Stimulated activated naive CD8-positive, alpha-beta T cell treated with anti-CD3 and anti-CD28 coated beads, Interleukin-15, amount 100 ng/mL, for 72 hours (primary cell): ENCODE measurements around the gene RREB1.

Experiments used
- ATAC-seq: fragments of 150-1000 bp; cut with Tn5 transposase; 2 replicates; pipeline ENCODE4 v1.10.0; 2021; ENCODE audit warnings: mild to moderate bottlenecking, moderate library complexity
- DNase-seq, 2 donors: peaks; one replicate each; pipeline ENCODE4 v3.0.0; 2021 to 2022
- H3K27ac Mint-ChIP-seq, 2 donors: one replicate each; pipeline ENCODE4 v1.8.0; 2022; ENCODE audit warnings: mild to moderate bottlenecking in 2 of 2, mixed read lengths in 2 of 2, moderate library complexity in 2 of 2
- H3K27me3 Mint-ChIP-seq: one replicate; pipeline ENCODE4 v1.8.0; 2022; ENCODE audit warnings: mixed read lengths
- H3K4me1 Mint-ChIP-seq: one replicate; pipeline ENCODE4 v1.8.0; 2022; ENCODE audit warnings: mild to moderate bottlenecking, mixed read lengths
- H3K4me3 Mint-ChIP-seq, 2 donors: one replicate each; pipeline ENCODE4 v1.8.0; 2022; ENCODE audit warnings: mild to moderate bottlenecking in 2 of 2, mixed read lengths in 2 of 2, moderate library complexity in 1 of 2
- H3K9me3 Mint-ChIP-seq, 2 donors: one replicate each; pipeline ENCODE4 v1.8.0; 2022; ENCODE audit warnings: mixed read lengths in 2 of 2

RREB1 gene

GRCh38 chr6:7237653-7238188, 130.0 kb downstream of the RREB1 start:
- H3K4me1 Mint-ChIP-seq: peaks cover 62% of the 10 kb centered on the region
- H3K27ac Mint-ChIP-seq: no peak overlapping the region
- H3K27me3 Mint-ChIP-seq: no peaks in the 10 kb centered on the region
- no peak for DNase-seq
- H3K4me3 Mint-ChIP-seq: no peak overlapping the region
- no peak for ATAC-seq
- H3K9me3 Mint-ChIP-seq: no peaks in the 10 kb centered on the region

- Mint-ChIP-seq H3K9me3 (no peaks in the 10 kb centered on the region), H3K4me1 (peaks cover 67% of the 10 kb centered on the region)
Measured at GRCh38 chr6:7238526-7238899, 130.8 kb downstream of the RREB1 start.

GRCh38 chr6:7238900-7239589, 131.3 kb downstream of the RREB1 start:
- no peak overlapping the region for H3K4me3 Mint-ChIP-seq
- no peaks in the 10 kb centered on the region for H3K27me3 Mint-ChIP-seq
- peaks cover 66% of the 10 kb centered on the region for H3K4me1 Mint-ChIP-seq
- ATAC-seq: peak; percentile 86
- peak; percentile 61 to 76 for DNase-seq
- no peaks in the 10 kb centered on the region for H3K9me3 Mint-ChIP-seq
- peak overlapping the region in 1 of 2 donors; percentile 75 for H3K27ac Mint-ChIP-seq

More at GRCh38 chr6:7238526-7238899, 130.8 kb downstream of the RREB1 start:
- DNase-seq (no peak), ATAC-seq (no peak)
- no peak overlapping the region for H3K4me3 Mint-ChIP-seq
- no peaks in the 10 kb centered on the region for H3K27me3 Mint-ChIP-seq
- H3K27ac Mint-ChIP-seq: peak overlapping the region in 1 of 2 donors; percentile 75

GRCh38 chr6:7239590-7239948, 131.8 kb downstream of the RREB1 start:
- ATAC-seq (no peak), DNase-seq (no peak)
- H3K9me3 Mint-ChIP-seq: no peaks in the 10 kb centered on the region
- H3K27ac Mint-ChIP-seq: no peak overlapping the region
- no peaks in the 10 kb centered on the region for H3K27me3 Mint-ChIP-seq
- H3K4me3 Mint-ChIP-seq: no peak overlapping the region
- H3K4me1 Mint-ChIP-seq: peaks cover 66% of the 10 kb centered on the region

GRCh38 chr6:7240351-7240750, 132.6 kb downstream of the RREB1 start:
- Mint-ChIP-seq H3K4me3 (no peak overlapping the region), H3K9me3 (no peaks in the 10 kb centered on the region), H3K27ac (no peak overlapping the region), H3K27me3 (no peaks in the 10 kb centered on the region), H3K4me1 (peaks cover 62% of the 10 kb centered on the region)
- ATAC-seq (no peak), DNase-seq (no peak)

- no peak overlapping the region for H3K4me3 Mint-ChIP-seq
- H3K27me3 Mint-ChIP-seq: no peaks in the 10 kb centered on the region
- no peaks in the 10 kb centered on the region for H3K9me3 Mint-ChIP-seq
- no peak overlapping the region for H3K27ac Mint-ChIP-seq
- no peak for ATAC-seq
- no peak for DNase-seq
- H3K4me1 Mint-ChIP-seq: peaks cover 53% of the 10 kb centered on the region
Measured at GRCh38 chr6:7241160-7241559, 133.4 kb downstream of the RREB1 start.

- no peaks in the 10 kb centered on the region for H3K9me3 Mint-ChIP-seq
- peaks cover 49% of the 10 kb centered on the region for H3K4me1 Mint-ChIP-seq
- no peak for DNase-seq
- ATAC-seq: no peak
- H3K27me3 Mint-ChIP-seq: no peaks in the 10 kb centered on the region
- H3K4me3 Mint-ChIP-seq: no peak overlapping the region
- no peak overlapping the region for H3K27ac Mint-ChIP-seq
Measured at GRCh38 chr6:7241709-7242645, 134.2 kb downstream of the RREB1 start.

- ATAC-seq (no peak), DNase-seq (no peak)
- Mint-ChIP-seq H3K27ac (no peak overlapping the region), H3K9me3 (no peaks in the 10 kb centered on the region), H3K4me3 (no peak overlapping the region), H3K27me3 (no peaks in the 10 kb centered on the region), H3K4me1 (peaks cover 46% of the 10 kb centered on the region)
Measured at GRCh38 chr6:7242835-7243178, 135.0 kb downstream of the RREB1 start.

- H3K27me3 Mint-ChIP-seq: no peaks in the 10 kb centered on the region
- H3K4me3 Mint-ChIP-seq: no peak overlapping the region
- H3K27ac Mint-ChIP-seq: no peak overlapping the region
- ATAC-seq (peak; percentile 62), DNase-seq (peak; percentile 47 to 51)
- no peaks in the 10 kb centered on the region for H3K9me3 Mint-ChIP-seq
- peaks cover 40% of the 10 kb centered on the region for H3K4me1 Mint-ChIP-seq
Measured at GRCh38 chr6:7243179-7243981, 135.6 kb downstream of the RREB1 start.

- no peak for ATAC-seq
- Mint-ChIP-seq H3K4me1 (peaks cover 28% of the 10 kb centered on the region), H3K27ac (peak overlapping the region in 1 of 2 donors; percentile 87), H3K27me3 (no peaks in the 10 kb centered on the region), H3K4me3 (no peak overlapping the region), H3K9me3 (no peaks in the 10 kb centered on the region)
- DNase-seq: no peak
Measured at GRCh38 chr6:7245668-7246393, 138.1 kb downstream of the RREB1 start.

- DNase-seq (no peak), ATAC-seq (no peak)
- peaks cover 22% of the 10 kb centered on the region for H3K4me1 Mint-ChIP-seq
- H3K27me3 Mint-ChIP-seq: no peaks in the 10 kb centered on the region
- no peaks in the 10 kb centered on the region for H3K9me3 Mint-ChIP-seq
- H3K27ac Mint-ChIP-seq: peak overlapping the region in 1 of 2 donors; percentile 87
- H3K4me3 Mint-ChIP-seq: no peak overlapping the region
Measured at GRCh38 chr6:7246401-7247178, 138.8 kb downstream of the RREB1 start.

- no peak overlapping the region for H3K4me3 Mint-ChIP-seq
- no peaks in the 10 kb centered on the region for H3K27me3 Mint-ChIP-seq
- DNase-seq (no peak), ATAC-seq (no peak)
- peaks cover 16% of the 10 kb centered on the region for H3K4me1 Mint-ChIP-seq
- no peaks in the 10 kb centered on the region for H3K9me3 Mint-ChIP-seq
- H3K27ac Mint-ChIP-seq: no peak overlapping the region
Measured at GRCh38 chr6:7247179-7247456, 139.4 kb downstream of the RREB1 start.

- DNase-seq: no peak
- no peak for ATAC-seq
- peaks cover 9% of the 10 kb centered on the region for H3K4me1 Mint-ChIP-seq
- H3K4me3 Mint-ChIP-seq: no peak overlapping the region
- no peaks in the 10 kb centered on the region for H3K27me3 Mint-ChIP-seq
- peak overlapping the region in 1 of 2 donors; percentile 15 for H3K27ac Mint-ChIP-seq
- H3K9me3 Mint-ChIP-seq: no peaks in the 10 kb centered on the region
Measured at GRCh38 chr6:7247828-7248227, 140.1 kb downstream of the RREB1 start.

GRCh38 chr6:7249391-7249790, 141.6 kb downstream of the RREB1 start:
- no peaks in the 10 kb centered on the region for H3K4me1 Mint-ChIP-seq
- H3K27ac Mint-ChIP-seq: no peak overlapping the region
- DNase-seq: no peak
- H3K4me3 Mint-ChIP-seq: no peak overlapping the region
- no peaks in the 10 kb centered on the region for H3K9me3 Mint-ChIP-seq
- no peaks in the 10 kb centered on the region for H3K27me3 Mint-ChIP-seq
- ATAC-seq: no peak
